Neutrophil (primary cell): ENCODE measurements around the gene ZACN.

ENCODE experiments used
- H3K27ac ChIP-seq: fragments of 200-600 bp; sonication (generic); 2 replicates; pipeline ENCODE4 v1.5.1; 2016; ENCODE audit warnings: mild to moderate bottlenecking, moderate library complexity
- H3K27me3 ChIP-seq: fragments of 200-600 bp; sonication (generic); 2 replicates; pipeline ENCODE4 v1.6.0; 2016; ENCODE audit warnings: mild to moderate bottlenecking
- H3K36me3 ChIP-seq: fragments of 200-600 bp; sonication (generic); 2 replicates; pipeline ENCODE4 v1.5.1; 2017
- H3K4me1 ChIP-seq, 2 experiments: fragments of 200-600 bp in 1 of 2; sonication (generic) in 1 of 2; 1 replicate in 1 of 2; 2 replicates in 1 of 2; pipeline versions ENCODE4 v1.5.1 to v1.6.1; 2013 to 2016; ENCODE audit warnings: low read depth in 1 of 2, low read length in 1 of 2, mild to moderate bottlenecking in 1 of 2, moderate library complexity in 1 of 2; ENCODE audit not compliant: control insufficient read depth in 1 of 2, insufficient read depth in 1 of 2
- H3K4me3 ChIP-seq, 2 experiments: fragments of 200-600 bp in 1 of 2; sonication (generic) in 1 of 2; 1 replicate in 1 of 2; 2 replicates in 1 of 2; pipeline ENCODE4 v1.5.1; 2013 to 2016; ENCODE audit warnings: low read depth in 1 of 2, low read length in 1 of 2, mild to moderate bottlenecking in 1 of 2, moderate library complexity in 1 of 2
- H3K9me3 ChIP-seq: fragments of 200-600 bp; sonication (generic); 2 replicates; pipeline ENCODE4 v1.5.1; 2016
- TF ChIP-seq, protein P1 (sequence below): fragments of 200-600 bp; sonication (generic); IDR thresholded peaks from 2 replicates; pipeline ENCODE4 v1.5.1; 2016; ENCODE audit warnings: antibody characterized with exemption

ZACN gene

DNA sequence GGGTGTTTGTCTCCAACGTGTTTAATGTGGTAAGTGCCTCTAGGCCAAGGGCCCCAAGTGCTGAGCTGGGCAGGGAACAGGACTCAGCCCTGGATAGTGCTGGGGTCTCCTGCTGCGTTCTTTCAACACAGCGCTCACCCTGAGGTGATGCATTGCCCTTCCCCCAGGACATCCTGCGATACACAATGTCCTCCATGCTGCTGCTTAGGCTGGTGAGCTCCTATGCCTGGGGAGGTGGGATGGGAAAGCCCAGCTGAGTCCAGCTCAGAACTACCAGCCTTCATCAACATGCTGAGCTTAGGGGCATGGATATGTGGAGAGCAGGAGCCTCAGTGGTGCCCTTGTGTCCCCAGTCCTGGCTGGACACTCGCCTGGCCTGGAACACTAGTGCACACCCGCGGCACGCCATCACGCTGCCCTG, 563 bp downstream of the ZACN start:
- H3K27ac ChIP-seq = no peak overlapping the region
- no peak overlapping the region for H3K4me3 ChIP-seq
- no peaks in the 10 kb centered on the region for H3K9me3 ChIP-seq
- peaks cover 34% of the 10 kb centered on the region for H3K36me3 ChIP-seq
- H3K27me3 ChIP-seq = peaks cover 63% of the 10 kb centered on the region
- peaks cover 38 to 42% of the 10 kb centered on the region in 2 experiments for H3K4me1 ChIP-seq
- TF ChIP-seq, protein P1, sequence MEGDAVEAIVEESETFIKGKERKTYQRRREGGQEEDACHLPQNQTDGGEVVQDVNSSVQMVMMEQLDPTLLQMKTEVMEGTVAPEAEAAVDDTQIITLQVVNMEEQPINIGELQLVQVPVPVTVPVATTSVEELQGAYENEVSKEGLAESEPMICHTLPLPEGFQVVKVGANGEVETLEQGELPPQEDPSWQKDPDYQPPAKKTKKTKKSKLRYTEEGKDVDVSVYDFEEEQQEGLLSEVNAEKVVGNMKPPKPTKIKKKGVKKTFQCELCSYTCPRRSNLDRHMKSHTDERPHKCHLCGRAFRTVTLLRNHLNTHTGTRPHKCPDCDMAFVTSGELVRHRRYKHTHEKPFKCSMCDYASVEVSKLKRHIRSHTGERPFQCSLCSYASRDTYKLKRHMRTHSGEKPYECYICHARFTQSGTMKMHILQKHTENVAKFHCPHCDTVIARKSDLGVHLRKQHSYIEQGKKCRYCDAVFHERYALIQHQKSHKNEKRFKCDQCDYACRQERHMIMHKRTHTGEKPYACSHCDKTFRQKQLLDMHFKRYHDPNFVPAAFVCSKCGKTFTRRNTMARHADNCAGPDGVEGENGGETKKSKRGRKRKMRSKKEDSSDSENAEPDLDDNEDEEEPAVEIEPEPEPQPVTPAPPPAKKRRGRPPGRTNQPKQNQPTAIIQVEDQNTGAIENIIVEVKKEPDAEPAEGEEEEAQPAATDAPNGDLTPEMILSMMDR = no peak

DNA sequence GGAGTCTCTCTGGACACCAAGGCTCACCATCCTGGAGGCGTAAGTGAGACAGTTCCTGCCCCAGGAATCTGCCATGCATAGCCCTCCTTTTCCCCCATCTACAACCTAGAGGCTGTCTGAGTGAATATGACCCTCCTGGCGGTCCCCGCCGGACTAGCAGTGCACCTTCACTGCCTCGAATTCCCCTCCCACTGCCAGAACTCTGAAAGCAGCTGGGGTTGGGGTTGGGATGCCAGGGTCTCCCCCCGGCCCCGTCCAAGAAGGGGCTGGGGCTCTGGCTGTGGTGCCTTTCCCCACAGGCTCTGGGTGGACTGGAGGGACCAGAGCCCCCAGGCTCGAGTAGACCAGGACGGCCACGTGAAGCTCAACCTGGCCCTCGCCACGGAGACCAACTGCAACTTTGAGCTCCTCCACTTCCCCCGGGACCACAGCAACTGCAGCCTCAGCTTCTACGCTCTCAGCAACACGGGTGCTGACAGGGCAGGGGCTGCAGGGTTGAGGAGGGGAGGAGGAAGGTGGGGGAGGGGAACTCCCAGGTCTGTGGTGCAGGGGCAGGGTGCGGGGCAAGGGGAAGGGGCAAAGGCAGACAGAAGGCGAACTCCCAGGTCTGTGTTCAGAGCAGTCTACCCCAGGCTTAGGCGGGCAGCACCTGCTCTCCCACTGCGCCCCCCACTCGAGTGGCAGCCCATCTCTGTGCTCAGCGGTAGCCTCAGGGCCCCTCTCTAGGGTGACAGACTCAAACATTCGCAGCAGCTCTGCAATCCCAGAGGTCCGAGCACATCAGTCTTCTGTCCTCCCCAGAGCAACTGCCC, 1.2 kb downstream of the ZACN start:
- Histone ChIP-seq H3K36me3 (peaks cover 41% of the 10 kb centered on the region), H3K9me3 (no peaks in the 10 kb centered on the region), H3K4me1 (peaks cover 32 to 36% of the 10 kb centered on the region in 2 experiments), H3K4me3 (no peak overlapping the region), H3K27ac (no peak overlapping the region), H3K27me3 (peaks cover 57% of the 10 kb centered on the region)
- TF ChIP-seq, protein P1 = no peak

DNA sequence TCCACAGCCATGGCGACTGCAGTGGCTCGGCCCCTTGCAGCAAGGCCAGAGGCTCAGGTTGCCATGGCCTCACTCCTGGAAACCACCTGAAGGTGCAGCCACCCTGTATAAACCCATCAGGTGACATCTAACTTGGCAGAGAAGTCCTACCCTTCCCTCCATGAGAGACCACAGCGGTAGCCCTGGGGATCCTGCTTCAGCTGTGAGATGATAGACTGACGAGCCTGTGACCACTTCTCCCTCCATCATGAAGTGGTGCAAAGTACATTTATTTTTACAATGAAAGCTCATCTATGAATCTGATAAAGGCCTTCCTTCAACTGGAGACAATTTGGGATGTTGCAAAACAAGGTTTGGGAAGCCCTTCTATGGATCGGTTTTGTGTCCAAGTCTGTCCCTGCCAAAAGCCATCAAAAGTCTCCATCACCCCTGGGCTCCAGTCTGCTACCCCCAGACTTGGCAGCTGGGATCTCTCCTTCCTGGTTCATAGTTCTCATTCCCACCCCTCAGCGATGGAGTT, 1.8 kb downstream of the ZACN start:
- H3K9me3 ChIP-seq = no peaks in the 10 kb centered on the region
- H3K36me3 ChIP-seq = peaks cover 47% of the 10 kb centered on the region
- TF ChIP-seq, protein P1 = no peak
- H3K4me3 ChIP-seq = no peak overlapping the region
- no peak overlapping the region for H3K27ac ChIP-seq
- H3K27me3 ChIP-seq = peaks cover 50% of the 10 kb centered on the region
- peaks cover 25 to 29% of the 10 kb centered on the region in 2 experiments for H3K4me1 ChIP-seq

DNA sequence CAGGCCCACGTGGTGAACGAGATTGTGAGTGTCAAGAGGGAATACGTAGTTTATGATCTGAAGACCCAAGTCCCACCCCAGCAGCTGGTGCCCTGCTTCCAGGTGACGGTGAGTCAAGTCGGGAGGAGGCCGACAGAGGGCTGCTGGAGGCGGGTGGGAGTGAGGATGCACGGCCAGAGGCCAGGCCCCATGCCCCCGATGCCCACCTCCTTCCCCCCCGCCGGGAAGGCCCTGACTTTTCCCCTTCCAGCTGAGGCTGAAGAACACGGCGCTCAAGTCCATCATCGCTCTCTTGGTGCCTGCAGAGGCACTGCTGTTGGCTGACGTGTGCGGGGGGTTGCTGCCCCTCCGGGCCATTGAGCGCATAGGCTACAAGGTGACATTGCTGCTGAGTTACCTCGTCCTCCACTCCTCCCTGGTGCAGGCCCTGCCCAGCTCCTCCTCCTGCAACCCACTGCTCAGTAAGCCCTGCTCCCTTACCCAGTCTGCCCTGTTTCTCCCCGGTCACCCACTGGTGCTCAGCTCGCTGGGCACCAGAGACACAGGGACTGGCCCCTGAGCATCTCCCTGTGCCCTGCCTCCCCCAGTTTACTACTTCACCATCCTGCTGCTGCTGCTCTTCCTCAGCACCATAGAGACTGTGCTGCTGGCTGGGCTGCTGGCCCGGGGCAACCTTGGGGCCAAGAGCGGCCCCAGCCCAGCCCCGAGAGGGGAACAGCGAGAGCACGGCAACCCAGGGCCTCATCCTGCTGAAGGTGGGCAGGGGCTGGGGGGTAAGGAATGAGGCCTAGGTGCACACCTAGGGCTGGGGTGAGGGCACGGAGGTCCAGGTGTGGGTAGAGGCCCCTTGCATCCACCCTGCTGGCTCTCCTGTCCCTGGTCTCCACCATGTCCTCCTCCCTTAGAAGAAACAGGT, 2.6 kb downstream of the ZACN start:
- Histone ChIP-seq H3K4me3 (no peak overlapping the region), H3K4me1 (peaks cover 18 to 22% of the 10 kb centered on the region in 2 experiments), H3K9me3 (no peaks in the 10 kb centered on the region), H3K36me3 (peaks cover 54% of the 10 kb centered on the region), H3K27me3 (peaks cover 43% of the 10 kb centered on the region), H3K27ac (no peak overlapping the region)
- TF ChIP-seq, protein P1 = no peak
